PFSK-1 (cell line): ENCODE data around the gene KCNQ2.

ENCODE experiments used
- FOXP2 ChIP-seq: optimal IDR thresholded peaks from 2 replicates; pipeline ENCODE3; 2011; ENCODE audit warnings: borderline replicate concordance, control low read depth, inconsistent platforms; ENCODE audit not compliant: insufficient read depth; ENCODE audit errors: extremely low read length, extremely low read depth
- POLR2AphosphoS5 ChIP-seq: IDR thresholded peaks from 2 replicates; pipeline ENCODE4 v1.6.1; 2012; ENCODE audit warnings: low read depth, mild to moderate bottlenecking, control low read depth, low read length, moderate library complexity
- REST ChIP-seq, 2 experiments: IDR thresholded peaks; 2 replicates each; pipeline versions ENCODE4 v1.6.1 to v1.8.0; 2011 to 2012; ENCODE audit warnings: low read depth in 2 of 2, low read length in 2 of 2, control low read depth in 1 of 2, inconsistent platforms in 1 of 2, mild to moderate bottlenecking in 1 of 2, moderate library complexity in 1 of 2; ENCODE audit not compliant: insufficient read depth in 1 of 2
- SIN3A ChIP-seq: IDR thresholded peaks from 2 replicates; pipeline ENCODE4 v1.6.1; 2012; ENCODE audit warnings: mild to moderate bottlenecking, low read length, moderate library complexity, borderline replicate concordance; ENCODE audit not compliant: insufficient read depth
- TAF1 ChIP-seq: IDR thresholded peaks from 2 replicates; pipeline ENCODE4 v1.6.1; 2012; ENCODE audit warnings: low read length, control low read depth, borderline replicate concordance; ENCODE audit not compliant: insufficient read depth

GRCh38 chr20:63398744-63399514 is 73.5 kb downstream of the KCNQ2 start:
- TF ChIP-seq REST (IDR thresholded peaks at IDR 0.05; ENCODE audit: insufficient read depth in 1 of 2, low read depth in 2 of 2, low read length in 2 of 2) (no peak), TAF1 (no peak), POLR2AphosphoS5 (no peak), SIN3A (no peak), FOXP2 (no peak)
